ENCODE measurements around the gene PLXNA2.

Gene PLXNA2

DNA sequence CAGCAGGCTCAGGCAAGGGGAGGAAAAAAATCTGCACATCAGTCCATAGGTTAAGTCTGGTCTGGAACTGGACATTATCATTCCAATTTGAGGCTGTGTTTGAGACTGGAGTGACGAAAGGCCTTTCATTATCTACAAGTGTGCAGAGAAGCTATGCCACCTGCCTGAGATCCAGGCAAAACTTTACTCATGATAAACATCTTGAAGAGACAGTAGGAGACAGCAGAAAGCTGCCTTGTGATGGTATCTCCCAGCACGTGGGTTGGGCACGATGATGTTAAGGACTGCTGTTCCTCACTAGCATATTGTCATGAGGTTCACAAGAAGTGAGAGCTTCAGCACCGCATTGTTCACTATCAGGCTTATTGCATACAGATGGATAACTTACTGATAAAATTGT lies 126.4 kb downstream of the PLXNA2 start:
- no peak for ATAC-seq
- no peaks in the 10 kb centered on the region for H3K9me3 Mint-ChIP-seq
- H3K4me1 Mint-ChIP-seq: no peaks in the 10 kb centered on the region
- no peak overlapping the region for H3K27ac Mint-ChIP-seq
- no peak for DNase-seq (ENCODE audit: low spot score in 2 of 2)
- no peak overlapping the region for H3K4me3 Mint-ChIP-seq
- no peaks in the 10 kb centered on the region for H3K36me3 Mint-ChIP-seq

DNA sequence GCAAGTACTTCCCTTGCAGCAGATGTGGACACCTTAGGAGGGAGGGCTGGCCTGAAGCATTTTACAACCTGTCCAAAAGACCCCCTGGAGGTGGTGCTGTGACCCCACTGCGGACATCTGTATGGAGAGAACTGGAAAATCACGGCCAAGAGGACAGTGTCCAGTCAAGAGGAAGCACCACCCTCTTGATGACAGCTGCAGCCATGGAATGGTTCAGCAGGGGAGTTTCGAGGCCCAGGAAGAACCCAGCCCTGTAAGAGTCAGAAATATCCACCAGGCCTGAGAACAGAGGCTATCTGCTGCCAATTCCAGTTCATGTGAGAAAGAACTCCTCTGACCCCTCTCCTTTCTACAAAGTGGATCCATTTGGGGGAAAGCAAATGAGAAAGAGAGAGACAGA lies 126.8 kb downstream of the PLXNA2 start:
- no peaks in the 10 kb centered on the region for H3K4me1 Mint-ChIP-seq
- no peak overlapping the region for H3K27ac Mint-ChIP-seq
- ATAC-seq (no peak), DNase-seq (ENCODE audit: low spot score in 2 of 2) (no peak)
- no peak overlapping the region for H3K4me3 Mint-ChIP-seq
- no peaks in the 10 kb centered on the region for H3K9me3 Mint-ChIP-seq
- H3K36me3 Mint-ChIP-seq: no peaks in the 10 kb centered on the region

DNA sequence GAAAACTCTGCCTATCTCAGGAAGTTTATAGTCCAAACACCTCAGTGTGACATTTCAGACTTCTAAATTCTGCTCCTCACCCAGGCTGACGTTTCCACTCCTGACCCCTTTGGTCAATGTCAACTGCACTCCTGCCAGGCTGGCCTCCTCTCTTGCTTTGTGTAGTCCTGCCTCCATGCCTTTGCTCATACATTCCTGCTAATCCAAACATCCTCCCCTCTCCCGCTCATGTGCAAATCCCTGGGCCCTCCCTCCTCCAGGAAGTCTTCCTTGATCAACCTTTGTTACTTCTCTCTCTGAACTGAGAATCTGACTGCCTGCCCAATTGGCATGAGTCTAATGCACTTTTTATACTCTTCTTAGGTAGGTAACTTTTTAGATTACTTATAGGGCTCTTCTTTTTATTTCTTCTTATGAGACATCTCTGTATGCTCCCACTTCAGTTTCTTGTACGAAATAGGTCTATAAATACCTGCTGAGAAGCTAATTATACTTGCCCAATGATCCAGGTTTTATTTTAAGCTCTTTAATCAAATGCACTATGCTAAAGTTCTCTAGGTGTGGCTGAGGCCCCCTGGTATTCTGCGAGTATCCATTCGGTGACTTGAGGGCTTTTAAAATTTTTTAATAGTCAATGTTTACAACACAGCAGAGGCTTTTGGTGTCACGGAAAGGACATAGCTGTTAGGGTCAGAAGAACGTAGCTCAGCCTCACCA lies 128.1 kb downstream of the PLXNA2 start:
- Mint-ChIP-seq H3K4me3 (no peak overlapping the region), H3K36me3 (no peaks in the 10 kb centered on the region), H3K27ac (no peak overlapping the region), H3K4me1 (no peaks in the 10 kb centered on the region), H3K9me3 (no peaks in the 10 kb centered on the region)
- no peak for DNase-seq (ENCODE audit: low spot score in 2 of 2)
- no peak for ATAC-seq

DNA sequence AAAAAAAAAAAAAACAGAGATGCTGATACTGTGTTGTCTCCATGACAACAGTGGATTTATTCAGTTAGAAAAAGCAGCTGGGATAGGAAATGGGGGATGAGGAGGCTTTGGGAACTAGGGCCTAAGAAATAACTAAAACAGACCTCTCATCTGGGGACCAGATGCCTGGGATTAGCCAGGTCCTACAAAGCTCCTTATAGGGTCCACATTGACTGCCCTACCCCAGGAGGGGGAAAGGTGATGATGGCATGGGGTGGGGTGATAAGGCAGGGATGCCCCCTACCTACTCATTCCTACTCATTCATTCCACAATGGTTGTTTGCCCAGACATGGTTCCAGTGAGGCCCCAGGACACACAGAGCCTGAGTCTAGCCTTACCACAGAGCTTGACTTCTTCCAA lies 131.2 kb downstream of the PLXNA2 start:
- no peaks in the 10 kb centered on the region for H3K36me3 Mint-ChIP-seq
- no peak overlapping the region for H3K27ac Mint-ChIP-seq
- no peak for ATAC-seq
- no peaks in the 10 kb centered on the region for H3K4me1 Mint-ChIP-seq
- H3K9me3 Mint-ChIP-seq: no peaks in the 10 kb centered on the region
- no peak for DNase-seq (ENCODE audit: low spot score in 2 of 2)
- H3K4me3 Mint-ChIP-seq: no peak overlapping the region

DNA sequence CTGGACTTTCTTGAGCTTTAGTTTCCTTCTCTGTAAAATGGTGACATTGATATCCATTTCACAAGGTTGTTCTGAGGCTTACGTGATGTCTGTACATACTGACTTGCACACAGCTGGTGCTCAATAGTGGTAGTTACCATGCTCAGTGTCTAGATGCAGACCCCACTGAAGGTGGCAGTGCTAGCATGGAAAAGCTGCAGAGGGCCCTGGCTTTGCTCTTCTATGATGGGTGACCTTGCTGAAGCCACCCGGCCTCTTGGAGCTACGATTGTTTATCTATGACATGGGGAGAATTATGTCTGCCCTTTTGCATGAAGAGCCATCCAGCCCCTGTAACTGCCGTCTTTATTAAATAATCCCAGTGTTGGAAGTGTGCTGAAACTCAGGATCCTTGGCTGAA lies 131.8 kb downstream of the PLXNA2 start:
- H3K27ac Mint-ChIP-seq: no peak overlapping the region
- DNase-seq (ENCODE audit: low spot score in 2 of 2) (no peak), ATAC-seq (no peak)
- H3K9me3 Mint-ChIP-seq: no peaks in the 10 kb centered on the region
- H3K36me3 Mint-ChIP-seq: no peaks in the 10 kb centered on the region
- no peaks in the 10 kb centered on the region for H3K4me1 Mint-ChIP-seq
- H3K4me3 Mint-ChIP-seq: no peak overlapping the region

DNA sequence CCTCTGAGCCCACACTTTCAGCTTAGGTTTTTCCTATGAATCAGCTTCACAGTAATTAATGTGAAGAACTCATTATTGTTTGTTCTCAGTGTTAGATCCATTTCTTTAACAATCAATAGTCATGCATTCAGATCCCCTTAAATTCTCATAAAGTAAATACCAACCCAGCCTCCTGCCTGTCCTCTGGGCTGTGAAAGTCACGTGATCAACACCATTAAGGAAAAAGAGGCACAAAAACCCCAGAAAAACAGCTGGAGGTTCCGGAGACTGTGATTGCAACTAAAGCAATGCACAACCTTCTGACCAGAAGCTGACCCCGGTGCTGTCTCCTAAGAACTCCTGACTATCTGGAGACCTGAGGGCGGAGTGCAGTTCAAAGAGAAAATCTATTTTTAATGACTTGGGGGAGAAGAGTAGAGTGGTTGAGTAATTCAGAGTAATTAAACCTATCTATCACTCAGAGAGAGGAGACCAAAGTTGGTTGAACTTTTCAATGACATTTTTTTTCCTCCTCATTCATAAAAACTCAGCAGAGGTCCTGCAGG lies 132.5 kb downstream of the PLXNA2 start:
- no peaks in the 10 kb centered on the region for H3K36me3 Mint-ChIP-seq
- H3K27ac Mint-ChIP-seq: no peak overlapping the region
- H3K9me3 Mint-ChIP-seq: no peaks in the 10 kb centered on the region
- ATAC-seq (no peak), DNase-seq (ENCODE audit: low spot score in 2 of 2) (no peak)
- H3K4me3 Mint-ChIP-seq: no peak overlapping the region
- H3K4me1 Mint-ChIP-seq: no peaks in the 10 kb centered on the region

DNA sequence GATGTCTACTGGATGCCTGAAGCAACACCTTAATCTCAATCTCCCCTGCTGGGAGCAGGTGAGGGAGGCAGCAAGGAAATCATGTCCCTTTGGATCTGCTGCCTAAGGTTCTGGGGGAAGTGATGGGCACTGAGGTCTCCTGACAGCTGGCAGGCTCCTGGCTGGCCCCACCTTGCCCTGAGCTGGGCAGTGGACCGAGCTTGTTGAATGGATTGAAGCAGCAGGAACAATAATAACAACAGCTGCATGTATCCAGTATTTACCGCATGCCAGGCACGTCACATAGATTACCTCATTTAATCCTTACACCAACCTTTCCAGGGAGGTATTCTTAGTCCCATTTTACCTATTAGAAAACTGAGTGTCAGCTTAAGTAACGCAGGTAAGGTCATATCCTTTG lies 133.9 kb downstream of the PLXNA2 start:
- no peak overlapping the region for H3K27ac Mint-ChIP-seq
- no peak for ATAC-seq
- H3K4me1 Mint-ChIP-seq: no peaks in the 10 kb centered on the region
- H3K9me3 Mint-ChIP-seq: no peaks in the 10 kb centered on the region
- no peak for DNase-seq (ENCODE audit: low spot score in 2 of 2)
- no peak overlapping the region for H3K4me3 Mint-ChIP-seq
- no peaks in the 10 kb centered on the region for H3K36me3 Mint-ChIP-seq

DNA sequence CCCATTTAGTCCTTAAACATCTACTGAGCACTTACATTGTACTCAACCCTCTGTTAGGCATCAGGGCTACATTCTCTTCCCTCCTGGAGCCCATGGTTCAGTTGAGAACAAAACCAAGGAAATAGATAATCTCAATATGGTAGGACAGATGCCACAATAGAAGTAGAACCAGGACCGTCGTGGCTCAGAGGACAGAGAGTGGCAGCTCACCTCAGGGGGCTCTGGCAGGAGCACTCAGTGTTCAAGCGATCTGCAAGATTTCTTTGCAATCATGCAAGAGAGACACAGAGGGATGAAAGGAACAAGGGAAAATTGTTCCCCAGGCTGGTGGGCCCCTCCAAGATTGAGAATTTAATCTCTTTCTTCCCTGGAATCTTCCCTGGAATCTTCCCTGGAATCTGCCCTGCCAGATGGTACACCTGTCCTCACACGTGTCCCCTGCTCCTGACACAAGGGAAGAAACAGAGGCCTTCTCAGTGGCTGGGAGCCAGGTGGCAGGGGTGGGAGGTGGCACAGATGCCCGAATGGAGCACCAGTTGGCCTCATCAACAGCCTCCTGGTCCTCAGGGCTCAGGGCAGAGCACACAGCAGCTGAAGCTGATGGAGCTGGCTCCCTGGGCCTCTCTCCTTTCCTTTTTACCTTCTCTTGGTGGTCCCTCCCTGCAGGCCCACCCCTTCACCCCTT lies 135.4 kb downstream of the PLXNA2 start:
- DNase-seq (ENCODE audit: low spot score in 2 of 2): no peak
- no peak overlapping the region for H3K27ac Mint-ChIP-seq
- H3K4me1 Mint-ChIP-seq: no peaks in the 10 kb centered on the region
- no peak for ATAC-seq
- H3K9me3 Mint-ChIP-seq: no peaks in the 10 kb centered on the region
- H3K36me3 Mint-ChIP-seq: no peaks in the 10 kb centered on the region
- no peak overlapping the region for H3K4me3 Mint-ChIP-seq

DNA sequence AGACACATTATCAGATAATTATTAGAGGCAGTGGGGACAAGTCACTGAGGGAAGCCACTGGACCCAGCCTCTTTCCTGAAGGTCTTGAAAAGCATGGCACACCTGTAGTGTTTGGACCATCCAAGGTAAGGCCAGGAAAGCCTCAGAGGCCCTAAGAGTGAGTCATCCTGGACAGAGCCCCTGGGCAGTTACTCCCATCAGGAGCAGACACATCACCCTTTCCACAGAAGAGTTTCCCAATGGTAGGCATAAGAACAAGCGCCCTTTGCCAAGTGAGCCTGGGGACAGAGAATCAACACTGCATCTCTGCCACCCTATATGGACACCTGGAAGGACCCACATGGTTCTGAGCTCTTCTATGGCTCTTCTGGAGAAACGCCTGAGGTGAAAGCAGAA lies 136.0 kb downstream of the PLXNA2 start:
- DNase-seq (ENCODE audit: low spot score in 2 of 2): no peak
- H3K9me3 Mint-ChIP-seq: no peaks in the 10 kb centered on the region
- H3K36me3 Mint-ChIP-seq: no peaks in the 10 kb centered on the region
- no peaks in the 10 kb centered on the region for H3K4me1 Mint-ChIP-seq
- no peak for ATAC-seq
- no peak overlapping the region for H3K4me3 Mint-ChIP-seq
- H3K27ac Mint-ChIP-seq: no peak overlapping the region

DNA sequence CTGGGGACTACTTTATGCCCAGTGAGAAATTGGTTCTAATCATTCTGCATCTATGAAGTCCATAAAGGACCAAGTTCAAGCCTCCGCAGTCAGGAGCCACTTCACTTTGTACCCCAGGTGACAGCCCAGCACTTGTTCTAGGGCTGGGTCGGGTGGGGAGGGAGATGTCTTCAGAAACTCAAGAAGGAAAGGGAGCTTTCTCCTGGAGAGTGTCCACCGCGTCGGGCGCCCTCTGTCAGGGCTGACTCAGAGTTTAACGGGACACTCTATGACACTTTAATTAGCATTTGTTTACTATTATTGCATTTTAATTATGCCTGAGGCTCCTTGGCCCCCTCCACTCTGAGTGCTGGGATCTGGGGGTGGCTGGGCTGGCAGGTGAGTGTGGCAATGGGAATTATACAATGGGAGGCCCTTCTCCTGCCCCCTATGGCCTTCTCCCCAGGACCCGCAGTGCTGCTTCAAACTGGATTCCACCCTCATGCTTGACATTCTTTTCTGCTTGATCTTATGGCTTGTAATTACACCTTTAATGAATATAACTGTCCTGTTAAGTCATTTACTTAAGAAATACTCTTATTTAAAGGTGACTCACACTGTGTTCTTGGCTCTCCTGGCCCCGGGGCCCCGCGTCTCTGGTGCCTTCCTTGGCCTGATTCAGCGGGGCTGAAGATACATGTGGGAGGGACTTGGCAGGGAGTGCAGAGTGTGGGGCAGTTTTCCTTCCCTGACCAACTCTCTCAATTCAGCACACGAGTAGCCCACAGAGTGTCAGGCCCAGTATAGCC lies 136.6 kb downstream of the PLXNA2 start:
- H3K27ac Mint-ChIP-seq: no peak overlapping the region
- H3K4me1 Mint-ChIP-seq: no peaks in the 10 kb centered on the region
- no peaks in the 10 kb centered on the region for H3K36me3 Mint-ChIP-seq
- H3K9me3 Mint-ChIP-seq: no peaks in the 10 kb centered on the region
- ATAC-seq: no peak
- H3K4me3 Mint-ChIP-seq: no peak overlapping the region
- DNase-seq (ENCODE audit: low spot score in 2 of 2): no peak

DNA sequence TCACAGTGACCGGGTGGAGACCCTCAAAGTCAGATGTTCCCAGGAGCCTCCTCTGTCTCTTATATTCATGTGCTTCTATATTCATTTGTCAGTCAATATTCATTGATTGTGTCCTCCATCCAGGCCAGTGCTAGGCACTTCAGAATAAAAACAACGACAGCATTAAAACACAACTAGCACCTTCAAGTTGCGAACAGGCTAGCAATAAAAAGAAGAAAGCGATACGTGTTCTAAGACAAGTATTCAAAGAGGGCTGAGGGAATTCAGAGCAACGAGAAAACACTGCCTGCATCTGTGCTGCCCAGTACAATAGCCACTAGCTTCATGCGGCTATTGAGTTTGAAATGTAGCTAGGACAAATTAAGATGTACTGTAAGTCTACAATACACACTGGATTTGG lies 138.0 kb downstream of the PLXNA2 start:
- no peak for ATAC-seq
- no peak overlapping the region for H3K4me3 Mint-ChIP-seq

DNA sequence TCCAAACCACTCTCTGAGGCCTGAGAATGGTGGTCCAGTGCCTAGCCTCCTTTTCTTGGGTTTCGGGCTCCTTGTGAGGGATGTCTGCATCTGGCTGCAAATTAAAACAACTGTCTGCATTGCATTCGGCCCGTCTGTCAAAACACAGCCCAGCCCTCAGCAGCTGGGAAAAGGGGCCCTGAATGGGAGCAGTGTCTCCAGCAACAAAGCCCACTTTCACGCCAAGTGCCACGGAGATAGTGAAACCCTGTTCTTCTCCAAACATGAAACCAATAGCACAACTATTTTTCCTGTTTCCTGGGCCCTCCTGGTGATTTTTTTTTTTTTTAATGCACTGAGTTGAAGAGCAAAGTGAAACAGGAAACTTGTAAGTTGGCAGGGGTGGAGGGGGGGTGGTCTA lies 138.4 kb downstream of the PLXNA2 start:
- H3K27ac Mint-ChIP-seq: no peak overlapping the region
- H3K4me3 Mint-ChIP-seq: no peak overlapping the region
- no peaks in the 10 kb centered on the region for H3K9me3 Mint-ChIP-seq
- no peaks in the 10 kb centered on the region for H3K4me1 Mint-ChIP-seq
- DNase-seq (ENCODE audit: low spot score in 2 of 2) (no peak), ATAC-seq (no peak)
- no peaks in the 10 kb centered on the region for H3K36me3 Mint-ChIP-seq

More for the DNA sequence above, 138.0 kb downstream of the PLXNA2 start:
- Mint-ChIP-seq H3K9me3 (no peaks in the 10 kb centered on the region), H3K4me1 (no peaks in the 10 kb centered on the region), H3K27ac (no peak overlapping the region), H3K36me3 (no peaks in the 10 kb centered on the region)
- DNase-seq (ENCODE audit: low spot score in 2 of 2): no peak

DNA sequence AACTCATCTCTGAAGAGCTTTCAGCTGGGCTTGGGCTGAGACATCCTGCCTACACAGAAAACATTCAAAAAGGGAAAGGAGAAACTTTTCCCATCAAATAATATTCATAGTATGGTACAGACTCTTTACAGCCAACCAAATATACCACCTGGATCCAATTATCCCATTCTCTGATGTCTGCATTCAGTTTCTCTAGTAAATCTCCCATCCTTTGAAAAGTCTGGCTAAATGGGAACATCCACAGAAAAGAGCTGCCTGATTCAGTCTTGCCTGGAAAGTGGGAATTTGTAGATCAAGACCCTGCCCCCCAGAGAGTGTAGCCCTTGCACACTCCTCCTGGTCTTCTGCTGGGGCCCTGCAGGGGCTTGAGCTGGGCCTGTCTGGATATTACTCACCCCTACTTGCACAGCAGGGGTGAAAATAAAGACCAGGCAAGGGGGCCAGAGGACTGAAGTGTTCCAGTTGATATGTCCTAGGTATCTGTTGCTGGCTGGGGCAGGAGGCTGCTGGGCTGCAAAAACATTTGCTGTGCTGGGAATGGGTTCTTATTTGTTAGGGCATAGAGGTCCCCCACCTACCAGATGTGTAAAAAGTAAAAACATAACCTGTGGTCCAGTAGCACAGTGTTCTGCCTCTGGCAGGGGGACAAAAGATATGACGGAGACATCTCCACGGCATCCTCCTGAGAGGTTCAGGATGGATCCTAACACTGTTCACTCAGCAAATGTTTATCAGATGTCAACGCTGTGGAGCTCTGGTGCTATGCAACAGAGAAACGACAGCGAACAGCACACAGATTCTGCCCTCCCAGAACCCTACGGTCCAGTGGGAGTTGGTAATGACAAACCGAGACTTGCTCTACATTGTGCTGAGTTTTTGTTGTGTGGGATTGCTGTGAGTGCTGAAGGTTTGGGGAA lies 140.3 kb downstream of the PLXNA2 start:
- no peaks in the 10 kb centered on the region for H3K9me3 Mint-ChIP-seq
- H3K36me3 Mint-ChIP-seq: no peaks in the 10 kb centered on the region
- no peaks in the 10 kb centered on the region for H3K4me1 Mint-ChIP-seq
- no peak for DNase-seq (ENCODE audit: low spot score in 2 of 2)
- no peak overlapping the region for H3K27ac Mint-ChIP-seq
- no peak for ATAC-seq
- H3K4me3 Mint-ChIP-seq: no peak overlapping the region

DNA sequence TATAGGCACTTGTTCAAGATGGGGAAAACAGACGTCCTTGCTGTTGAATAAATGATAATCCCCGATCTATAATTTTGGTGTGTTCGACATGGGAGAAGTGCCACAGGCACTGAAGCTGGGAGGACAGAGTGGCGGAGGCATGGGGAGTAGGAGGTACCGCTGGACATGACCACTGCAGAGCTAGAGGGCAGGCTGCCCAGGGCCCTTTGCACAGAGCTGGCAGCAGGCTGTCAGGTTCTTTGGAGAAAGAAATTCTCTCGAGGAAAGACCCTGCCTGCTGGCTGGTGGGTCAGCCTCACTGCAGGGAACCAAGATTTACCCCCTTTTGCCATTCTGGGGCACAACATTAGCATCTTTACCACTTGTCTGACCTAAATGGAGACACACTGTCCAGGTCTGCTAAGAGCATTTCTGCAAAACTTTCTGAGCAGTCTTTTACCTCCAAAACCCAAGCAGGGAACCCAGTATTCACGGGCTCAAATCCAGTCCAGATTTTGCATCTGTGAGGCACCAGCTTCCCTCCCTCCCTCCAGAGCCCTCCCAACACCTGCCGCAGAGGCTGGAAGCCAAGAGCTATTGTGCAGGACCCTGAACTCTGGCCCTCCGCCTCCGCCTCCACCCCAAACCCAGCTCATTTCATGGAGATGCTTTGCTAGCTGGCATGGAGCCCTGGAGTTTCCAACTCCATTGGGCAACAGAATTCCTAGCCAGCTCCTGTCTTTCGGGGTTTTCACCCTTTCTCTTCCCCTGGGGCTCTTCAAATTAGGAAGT lies 142.3 kb downstream of the PLXNA2 start:
- no peaks in the 10 kb centered on the region for H3K4me1 Mint-ChIP-seq
- ATAC-seq (no peak), DNase-seq (ENCODE audit: low spot score in 2 of 2) (no peak)
- no peaks in the 10 kb centered on the region for H3K36me3 Mint-ChIP-seq
- H3K27ac Mint-ChIP-seq: no peak overlapping the region
- no peaks in the 10 kb centered on the region for H3K9me3 Mint-ChIP-seq
- no peak overlapping the region for H3K4me3 Mint-ChIP-seq

Data from stimulated activated effector memory CD8-positive, alpha-beta T cell treated with anti-CD3 and anti-CD28 coated beads, Interleukin-12 subunit alpha, Interleukin-12 subunit beta, amount 100 ng/mL, for 72 hours (primary cell).